H9 (cell line): ENCODE measurements around the gene C2orf81. TPM values are rescaled to one million over a fixed set of nuclear protein-coding genes. Genes with fewer than 3 reads are reported as not detected.

Source experiments
- DNase-seq: peaks from one replicate; pipeline ENCODE4 v3.0.0-alpha.2; 2017
- H2AFZ ChIP-seq: one replicate; pipeline ENCODE4 v1.6.1; 2013; ENCODE audit warnings: mild to moderate bottlenecking, low read length, control low read depth, moderate library complexity
- H2AK5ac ChIP-seq: 2 replicates; pipeline ENCODE4 v1.6.1; 2013; ENCODE audit warnings: low read length, control low read depth, mixed read lengths; ENCODE audit not compliant: insufficient read length
- H2BK120ac ChIP-seq: one replicate; pipeline ENCODE4 v1.6.1; 2013; ENCODE audit warnings: low read depth, mild to moderate bottlenecking, low read length, control low read depth, inconsistent platforms; ENCODE audit not compliant: poor library complexity, severe bottlenecking
- H2BK12ac ChIP-seq: 2 replicates; pipeline ENCODE4 v1.6.1; 2013; ENCODE audit warnings: low read length, control low read depth, mixed read lengths, low read depth; ENCODE audit not compliant: insufficient read length
- H2BK15ac ChIP-seq: 2 replicates; pipeline ENCODE4 v1.6.1; 2013; ENCODE audit warnings: low read depth, low read length, control low read depth
- H2BK20ac ChIP-seq: one replicate; pipeline ENCODE4 v1.6.1; 2013; ENCODE audit warnings: low read depth, mild to moderate bottlenecking, low read length, control low read depth, inconsistent platforms; ENCODE audit not compliant: poor library complexity, severe bottlenecking
- H2BK5ac ChIP-seq: 2 replicates; pipeline ENCODE4 v1.6.1; 2013; ENCODE audit warnings: low read length, control low read depth, mixed read lengths; ENCODE audit not compliant: insufficient read length
- H3K14ac ChIP-seq: 2 replicates; pipeline ENCODE4 v1.6.1; 2013; ENCODE audit warnings: low read length, control low read depth; ENCODE audit not compliant: insufficient read depth
- H3K18ac ChIP-seq: 2 replicates; pipeline ENCODE4 v1.6.1; 2013; ENCODE audit warnings: low read depth, mild to moderate bottlenecking, mixed read lengths, low read length, control low read depth; ENCODE audit not compliant: insufficient read length
- H3K23ac ChIP-seq: 2 replicates; pipeline ENCODE4 v1.6.1; 2013; ENCODE audit warnings: low read length, control low read depth, mixed read lengths, low read depth; ENCODE audit not compliant: insufficient read length
- H3K23me2 ChIP-seq: 2 replicates; pipeline ENCODE4 v1.6.1; 2013; ENCODE audit warnings: low read depth, mild to moderate bottlenecking, mixed read lengths, low read length, control low read depth; ENCODE audit not compliant: insufficient read length, poor library complexity, severe bottlenecking
- H3K27ac ChIP-seq: 2 replicates; pipeline ENCODE4 v1.5.1; 2013; ENCODE audit warnings: low read length, control low read depth, mixed read lengths, low read depth; ENCODE audit not compliant: insufficient read length
- H3K27me3 ChIP-seq: 2 replicates; pipeline ENCODE4 v1.6.1; 2013; ENCODE audit warnings: low read length, control low read depth, inconsistent platforms; ENCODE audit not compliant: insufficient read depth
- H3K4ac ChIP-seq: 2 replicates; pipeline ENCODE4 v1.6.1; 2013; ENCODE audit warnings: low read depth, mild to moderate bottlenecking, control low read depth, inconsistent platforms, low read length, moderate library complexity
- H3K4me1 ChIP-seq: 2 replicates; pipeline ENCODE4 v1.6.1; 2013; ENCODE audit warnings: low read length, control low read depth, inconsistent platforms; ENCODE audit not compliant: insufficient read depth
- H3K4me2 ChIP-seq: 2 replicates; pipeline ENCODE4 v1.6.1; 2013; ENCODE audit warnings: low read length, control low read depth, mixed read lengths; ENCODE audit not compliant: insufficient read length, insufficient read depth
- H3K56ac ChIP-seq: 2 replicates; pipeline ENCODE4 v1.6.1; 2013; ENCODE audit warnings: low read depth, mild to moderate bottlenecking, mixed read lengths, low read length, control low read depth; ENCODE audit not compliant: insufficient read length
- H3K79me1 ChIP-seq: 2 replicates; pipeline ENCODE4 v1.6.1; 2013; ENCODE audit warnings: low read depth, mild to moderate bottlenecking, moderate library complexity, low read length, control low read depth, inconsistent platforms; ENCODE audit not compliant: insufficient read depth, poor library complexity, severe bottlenecking
- H3K79me2 ChIP-seq: 2 replicates; pipeline ENCODE4 v1.6.1; 2013; ENCODE audit warnings: low read length, control low read depth, inconsistent platforms; ENCODE audit not compliant: insufficient read depth
- H3K9ac ChIP-seq: 2 replicates; pipeline ENCODE4 v1.6.1; 2013; ENCODE audit warnings: low read length, control low read depth, mixed read lengths; ENCODE audit not compliant: insufficient read length; ENCODE audit errors: extremely low read depth
- H3K9me3 ChIP-seq: one replicate; pipeline ENCODE4 v1.6.1; 2013; ENCODE audit warnings: low read depth, low read length, inconsistent platforms; ENCODE audit not compliant: control insufficient read depth
- H3T11ph ChIP-seq: one replicate; pipeline ENCODE4 v1.6.1; 2013; ENCODE audit warnings: mild to moderate bottlenecking, low read length, control low read depth, inconsistent platforms
- H4K20me1 ChIP-seq: one replicate; pipeline ENCODE4 v1.6.1; 2013; ENCODE audit not compliant: control insufficient read depth, insufficient read length, insufficient read depth
- H4K5ac ChIP-seq: 2 replicates; pipeline ENCODE4 v1.6.1; 2013; ENCODE audit warnings: low read depth, mild to moderate bottlenecking, mixed read lengths, low read length, control low read depth; ENCODE audit not compliant: insufficient read length
- H4K8ac ChIP-seq: replicated peaks from 2 replicates; pipeline ENCODE4 v1.6.1; 2013; ENCODE audit warnings: low read length, control low read depth, mixed read lengths, low read depth; ENCODE audit not compliant: insufficient read length
- H4K91ac ChIP-seq: 2 replicates; pipeline ENCODE4 v1.6.1; 2013; ENCODE audit warnings: low read depth, mild to moderate bottlenecking, moderate library complexity, mixed read lengths, low read length, control low read depth; ENCODE audit not compliant: insufficient read length
- H3K27ac Mint-ChIP-seq, 3 experiments: 2 replicates in 2 of 3; 3 replicates in 1 of 3; pipeline ENCODE4 v1.8.0; 2020 to 2021; ENCODE audit warnings: mixed read lengths in 3 of 3, mild to moderate bottlenecking in 1 of 3, moderate library complexity in 1 of 3
- H3K27me3 Mint-ChIP-seq: 2 replicates; pipeline ENCODE4 v1.8.0; 2021; ENCODE audit warnings: low read depth, mild to moderate bottlenecking, moderate library complexity, mixed read lengths
- H3K36me3 Mint-ChIP-seq, 3 experiments: 2 replicates in 2 of 3; 3 replicates in 1 of 3; pipeline ENCODE4 v1.8.0; 2020 to 2021; ENCODE audit warnings: low read depth in 3 of 3, mixed read lengths in 3 of 3; ENCODE audit not compliant: insufficient read depth in 1 of 3
- H3K4me1 Mint-ChIP-seq, 2 experiments: 2 replicates each; pipeline ENCODE4 v1.8.0; 2020; ENCODE audit warnings: mixed read lengths in 2 of 2
- H3K4me3 Mint-ChIP-seq, 2 experiments: 2 replicates in 1 of 2; 3 replicates in 1 of 2; pipeline ENCODE4 v1.8.0; 2020 to 2021; ENCODE audit warnings: mild to moderate bottlenecking in 2 of 2, mixed read lengths in 2 of 2, moderate library complexity in 1 of 2
- H3K9me3 Mint-ChIP-seq, 2 experiments: 2 replicates in 1 of 2; 3 replicates in 1 of 2; pipeline ENCODE4 v1.8.0; 2020; ENCODE audit warnings: mild to moderate bottlenecking in 2 of 2, mixed read lengths in 2 of 2, moderate library complexity in 1 of 2
- WGBS: extraction: QIAGEN DNeasy Blood & Tissue Kit; methylation state at CpG from one replicate; pipeline ENCODE4 v1.1.7; 2013; ENCODE audit warnings: missing lambda C conversion rate, low lambda C conversion rate, mixed read lengths; ENCODE audit not compliant: insufficient read length; ENCODE audit errors: extremely low coverage; 5-methylcytosine and 5-hydroxymethylcytosine counted together
- total RNA-seq: library from RNA; stranded (reverse); gene quantifications from 2 replicates; pipeline ENCODE4 v1.2.1, GENCODE V29; 2021
- TF ChIP-seq, protein P1 (sequence below): fragments of 200-600 bp; sonication (generic); conservative IDR thresholded peaks from 3 replicates; pipeline ENCODE4 v1.8.0; 2021; ENCODE audit warnings: antibody characterized with exemption, mild to moderate bottlenecking

The C2orf81 gene
- total RNA-seq, 1 experiment from 2014 or later, result 3.5 TPM

GRCh38 chr2:74373985-74374384 lies 47.4 kb downstream of the C2orf81 start:
- Histone ChIP-seq H3K79me1 (peaks cover 4% of the 10 kb centered on the region), H3K9me3 (no peaks in the 10 kb centered on the region), H2AK5ac (no peak overlapping the region), H3K9ac (no peak overlapping the region), H3K79me2 (peaks cover 3% of the 10 kb centered on the region; the same call in 1 of the 2 replicates), H3K18ac (no peak overlapping the region), H3K27me3 (no peaks in the 10 kb centered on the region), H4K91ac (no peak overlapping the region), H4K20me1 (no peaks in the 10 kb centered on the region), H3K23me2 (no peaks in the 10 kb centered on the region), H4K8ac (no peak overlapping the region), H3K56ac (no peak overlapping the region), H2BK5ac (no peak overlapping the region), H3K4me1 (peaks cover 7% of the 10 kb centered on the region), H2BK20ac (no peak overlapping the region), H3K23ac (no peak overlapping the region), H2BK120ac (no peak overlapping the region), H3K14ac (peak overlapping the region; percentile 22; the same call in 1 of the 2 replicates), H2BK15ac (no peak overlapping the region), H3K4me2 (peak overlapping the region; percentile 34), H3K4ac (no peak overlapping the region), H3T11ph (no peak overlapping the region), H4K5ac (no peak overlapping the region), H3K27ac (no peak overlapping the region), H2BK12ac (no peak overlapping the region), H2AFZ (no peak overlapping the region)
- Mint-ChIP-seq H3K27me3 (no peaks in the 10 kb centered on the region), H3K4me3 (peak overlapping the region; percentile 65 to 83), H3K27ac (peak overlapping the region; percentile 14 to 99 (median 97); a peak in 4 of 7 replicates), H3K9me3 (no peaks in the 10 kb centered on the region), H3K36me3 (peaks cover 30 to 50% (median 49%) of the 10 kb centered on the region in 3 experiments), H3K4me1 (peaks cover 30 to 36% of the 10 kb centered on the region in 2 experiments)
- TF ChIP-seq, protein P1, sequence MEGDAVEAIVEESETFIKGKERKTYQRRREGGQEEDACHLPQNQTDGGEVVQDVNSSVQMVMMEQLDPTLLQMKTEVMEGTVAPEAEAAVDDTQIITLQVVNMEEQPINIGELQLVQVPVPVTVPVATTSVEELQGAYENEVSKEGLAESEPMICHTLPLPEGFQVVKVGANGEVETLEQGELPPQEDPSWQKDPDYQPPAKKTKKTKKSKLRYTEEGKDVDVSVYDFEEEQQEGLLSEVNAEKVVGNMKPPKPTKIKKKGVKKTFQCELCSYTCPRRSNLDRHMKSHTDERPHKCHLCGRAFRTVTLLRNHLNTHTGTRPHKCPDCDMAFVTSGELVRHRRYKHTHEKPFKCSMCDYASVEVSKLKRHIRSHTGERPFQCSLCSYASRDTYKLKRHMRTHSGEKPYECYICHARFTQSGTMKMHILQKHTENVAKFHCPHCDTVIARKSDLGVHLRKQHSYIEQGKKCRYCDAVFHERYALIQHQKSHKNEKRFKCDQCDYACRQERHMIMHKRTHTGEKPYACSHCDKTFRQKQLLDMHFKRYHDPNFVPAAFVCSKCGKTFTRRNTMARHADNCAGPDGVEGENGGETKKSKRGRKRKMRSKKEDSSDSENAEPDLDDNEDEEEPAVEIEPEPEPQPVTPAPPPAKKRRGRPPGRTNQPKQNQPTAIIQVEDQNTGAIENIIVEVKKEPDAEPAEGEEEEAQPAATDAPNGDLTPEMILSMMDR, result no peak
- no CpG with 5 or more reads among the region's 8 CpGs for WGBS
- peak; percentile 40 for DNase-seq
